ENCODE measurements around the gene PPFIA2. TPM values are rescaled to one million over a fixed set of nuclear protein-coding genes. Genes with fewer than 3 reads are reported as not detected.

The PPFIA2 gene
- polyA plus RNA-seq, 1 donor from 2014 or later = 65.3 TPM

DNA sequence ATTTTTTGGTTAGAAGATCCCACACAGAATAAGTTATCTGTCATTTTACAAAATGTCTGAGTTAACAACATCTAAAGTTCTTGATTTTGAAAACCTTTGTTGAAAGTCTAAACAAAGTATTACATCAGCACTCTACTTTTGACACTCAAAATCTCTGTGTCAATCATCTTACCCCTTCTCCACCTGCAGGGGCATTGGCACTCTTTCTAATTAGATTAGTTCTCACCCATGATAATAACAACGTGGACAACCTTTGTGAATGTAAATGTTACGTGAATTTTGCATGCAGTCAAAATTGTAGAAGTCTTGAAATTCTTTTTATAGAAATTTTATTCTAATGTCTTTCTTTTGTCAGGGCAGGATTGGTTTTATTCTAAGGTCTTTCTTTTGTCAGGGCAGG, 33.5 kb upstream of the PPFIA2 start:
- no peak overlapping the region for H3K4me3 ChIP-seq (ENCODE audit: low read length)
- H3K4me2 ChIP-seq (ENCODE audit: low read length) = no peak overlapping the region
- TF ChIP-seq EZH2 (IDR thresholded peaks at IDR 0.05; ENCODE audit: borderline replicate concordance, insufficient read depth, low read length, poor library complexity, severe bottlenecking) (no peak), POLR2AphosphoS5 (IDR thresholded peaks at IDR 0.05) (no peak), RAD21 (conservative IDR thresholded peaks at IDR 0.05) (no peak), TAF1 (IDR thresholded peaks at IDR 0.05; ENCODE audit: low read depth) (no peak), SMC3 (conservative IDR thresholded peaks at IDR 0.05; ENCODE audit: poor library complexity) (no peak), EP300 (conservative IDR thresholded peaks at IDR 0.05; ENCODE audit: poor library complexity, severe bottlenecking) (no peak), MXI1 (conservative IDR thresholded peaks at IDR 0.05; ENCODE audit: poor library complexity, severe bottlenecking) (no peak)
- TF ChIP-seq, protein P1, sequence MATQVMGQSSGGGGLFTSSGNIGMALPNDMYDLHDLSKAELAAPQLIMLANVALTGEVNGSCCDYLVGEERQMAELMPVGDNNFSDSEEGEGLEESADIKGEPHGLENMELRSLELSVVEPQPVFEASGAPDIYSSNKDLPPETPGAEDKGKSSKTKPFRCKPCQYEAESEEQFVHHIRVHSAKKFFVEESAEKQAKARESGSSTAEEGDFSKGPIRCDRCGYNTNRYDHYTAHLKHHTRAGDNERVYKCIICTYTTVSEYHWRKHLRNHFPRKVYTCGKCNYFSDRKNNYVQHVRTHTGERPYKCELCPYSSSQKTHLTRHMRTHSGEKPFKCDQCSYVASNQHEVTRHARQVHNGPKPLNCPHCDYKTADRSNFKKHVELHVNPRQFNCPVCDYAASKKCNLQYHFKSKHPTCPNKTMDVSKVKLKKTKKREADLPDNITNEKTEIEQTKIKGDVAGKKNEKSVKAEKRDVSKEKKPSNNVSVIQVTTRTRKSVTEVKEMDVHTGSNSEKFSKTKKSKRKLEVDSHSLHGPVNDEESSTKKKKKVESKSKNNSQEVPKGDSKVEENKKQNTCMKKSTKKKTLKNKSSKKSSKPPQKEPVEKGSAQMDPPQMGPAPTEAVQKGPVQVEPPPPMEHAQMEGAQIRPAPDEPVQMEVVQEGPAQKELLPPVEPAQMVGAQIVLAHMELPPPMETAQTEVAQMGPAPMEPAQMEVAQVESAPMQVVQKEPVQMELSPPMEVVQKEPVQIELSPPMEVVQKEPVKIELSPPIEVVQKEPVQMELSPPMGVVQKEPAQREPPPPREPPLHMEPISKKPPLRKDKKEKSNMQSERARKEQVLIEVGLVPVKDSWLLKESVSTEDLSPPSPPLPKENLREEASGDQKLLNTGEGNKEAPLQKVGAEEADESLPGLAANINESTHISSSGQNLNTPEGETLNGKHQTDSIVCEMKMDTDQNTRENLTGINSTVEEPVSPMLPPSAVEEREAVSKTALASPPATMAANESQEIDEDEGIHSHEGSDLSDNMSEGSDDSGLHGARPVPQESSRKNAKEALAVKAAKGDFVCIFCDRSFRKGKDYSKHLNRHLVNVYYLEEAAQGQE (IDR thresholded peaks at IDR 0.05; ENCODE audit: borderline replicate concordance) = no peak
- TF ChIP-seq, protein P2, sequence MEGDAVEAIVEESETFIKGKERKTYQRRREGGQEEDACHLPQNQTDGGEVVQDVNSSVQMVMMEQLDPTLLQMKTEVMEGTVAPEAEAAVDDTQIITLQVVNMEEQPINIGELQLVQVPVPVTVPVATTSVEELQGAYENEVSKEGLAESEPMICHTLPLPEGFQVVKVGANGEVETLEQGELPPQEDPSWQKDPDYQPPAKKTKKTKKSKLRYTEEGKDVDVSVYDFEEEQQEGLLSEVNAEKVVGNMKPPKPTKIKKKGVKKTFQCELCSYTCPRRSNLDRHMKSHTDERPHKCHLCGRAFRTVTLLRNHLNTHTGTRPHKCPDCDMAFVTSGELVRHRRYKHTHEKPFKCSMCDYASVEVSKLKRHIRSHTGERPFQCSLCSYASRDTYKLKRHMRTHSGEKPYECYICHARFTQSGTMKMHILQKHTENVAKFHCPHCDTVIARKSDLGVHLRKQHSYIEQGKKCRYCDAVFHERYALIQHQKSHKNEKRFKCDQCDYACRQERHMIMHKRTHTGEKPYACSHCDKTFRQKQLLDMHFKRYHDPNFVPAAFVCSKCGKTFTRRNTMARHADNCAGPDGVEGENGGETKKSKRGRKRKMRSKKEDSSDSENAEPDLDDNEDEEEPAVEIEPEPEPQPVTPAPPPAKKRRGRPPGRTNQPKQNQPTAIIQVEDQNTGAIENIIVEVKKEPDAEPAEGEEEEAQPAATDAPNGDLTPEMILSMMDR (IDR thresholded peaks at IDR 0.05; ENCODE audit: poor library complexity, severe bottlenecking) = no peak
- H3K9ac ChIP-seq (ENCODE audit: low read length) = no peak overlapping the region
- no peaks in the 10 kb centered on the region for H3K9me3 ChIP-seq (ENCODE audit: low read length)
- H3K36me3 ChIP-seq (ENCODE audit: insufficient read depth, low read length) = no peaks in the 10 kb centered on the region
- H4K20me1 ChIP-seq (ENCODE audit: insufficient read depth) = no peaks in the 10 kb centered on the region
- no peaks in the 10 kb centered on the region for H3K9me2 ChIP-seq (ENCODE audit: insufficient read depth, low read length)
- no peaks in the 10 kb centered on the region for H3K79me2 ChIP-seq (replicated peaks; ENCODE audit: insufficient read depth, low read length)
- H3K27me3 ChIP-seq (ENCODE audit: insufficient read depth, low read depth, low read length) = no peaks in the 10 kb centered on the region
- H2AFZ ChIP-seq (ENCODE audit: low read depth, low read length) = no peak overlapping the region
- H3K27ac ChIP-seq (ENCODE audit: low read length) = no peak overlapping the region
- H3F3A ChIP-seq (ENCODE audit: insufficient read depth, low read length, poor library complexity, severe bottlenecking) = no peaks in the 10 kb centered on the region

DNA sequence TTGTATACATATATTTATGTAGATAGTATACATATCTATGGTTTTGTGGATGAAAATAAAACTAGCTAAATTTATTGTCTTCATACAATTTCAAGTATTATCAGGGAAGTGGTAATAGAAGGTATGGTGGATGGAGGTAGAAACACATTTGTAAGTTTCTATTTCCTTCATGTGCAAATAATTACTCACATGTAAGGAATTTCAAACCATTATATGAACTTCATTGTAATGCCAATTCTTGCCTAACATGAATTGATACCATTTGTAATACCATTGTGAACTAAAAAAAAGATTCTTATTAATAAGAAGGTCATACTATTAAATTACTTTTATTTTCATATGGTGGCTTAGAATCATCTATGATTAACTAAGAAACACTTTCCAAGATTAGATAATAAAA, 20.1 kb upstream of the PPFIA2 start:
- H3K4me2 ChIP-seq (ENCODE audit: low read length) = no peak overlapping the region
- no peaks in the 10 kb centered on the region for H3K36me3 ChIP-seq (ENCODE audit: insufficient read depth, low read length)
- H4K20me1 ChIP-seq (ENCODE audit: insufficient read depth) = no peaks in the 10 kb centered on the region
- H3F3A ChIP-seq (ENCODE audit: insufficient read depth, low read length, poor library complexity, severe bottlenecking) = no peaks in the 10 kb centered on the region
- H3K4me3 ChIP-seq (ENCODE audit: low read length) = no peak overlapping the region
- no peaks in the 10 kb centered on the region for H3K27me3 ChIP-seq (ENCODE audit: insufficient read depth, low read depth, low read length)
- TF ChIP-seq POLR2AphosphoS5 (IDR thresholded peaks at IDR 0.05) = no peak
- TF ChIP-seq EZH2 (IDR thresholded peaks at IDR 0.05; ENCODE audit: borderline replicate concordance, insufficient read depth, low read length, poor library complexity, severe bottlenecking) = no peak
- TF ChIP-seq, protein P1 (IDR thresholded peaks at IDR 0.05; ENCODE audit: borderline replicate concordance) = no peak
- no peak for TF ChIP-seq TAF1 (IDR thresholded peaks at IDR 0.05; ENCODE audit: low read depth)
- no peak for TF ChIP-seq RAD21 (conservative IDR thresholded peaks at IDR 0.05)
- TF ChIP-seq, protein P2 (IDR thresholded peaks at IDR 0.05; ENCODE audit: poor library complexity, severe bottlenecking) = no peak
- TF ChIP-seq EP300 (conservative IDR thresholded peaks at IDR 0.05; ENCODE audit: poor library complexity, severe bottlenecking) = no peak
- TF ChIP-seq SMC3 (conservative IDR thresholded peaks at IDR 0.05; ENCODE audit: poor library complexity) = no peak
- no peak for TF ChIP-seq MXI1 (conservative IDR thresholded peaks at IDR 0.05; ENCODE audit: poor library complexity, severe bottlenecking)
- no peak overlapping the region for H3K9ac ChIP-seq (ENCODE audit: low read length)
- H3K9me3 ChIP-seq (ENCODE audit: low read length) = no peaks in the 10 kb centered on the region
- H3K27ac ChIP-seq (ENCODE audit: low read length) = no peak overlapping the region
- no peaks in the 10 kb centered on the region for H3K9me2 ChIP-seq (ENCODE audit: insufficient read depth, low read length)
- no peak overlapping the region for H2AFZ ChIP-seq (ENCODE audit: low read depth, low read length)
- H3K79me2 ChIP-seq (replicated peaks; ENCODE audit: insufficient read depth, low read length) = no peaks in the 10 kb centered on the region

Measured in neural cell (in vitro differentiated cells).